ENCODE measurements around the gene P4HA1.

The P4HA1 gene

GRCh38 chr10:73054286-73054685, 42.4 kb downstream of the P4HA1 start:
- CTCF ChIA-PET: no interaction called here
- DNase-seq (ENCODE audit: low spot score): no peak
- no peak for TF ChIP-seq CTCF (conservative IDR thresholded peaks at IDR 0.05; ENCODE audit: low read depth)
- no peak overlapping the region for H3K27ac ChIP-seq
- POLR2A ChIA-PET (ENCODE audit: low non-redundant PET): no interaction called here

GRCh38 chr10:73053275-73053674, 43.4 kb downstream of the P4HA1 start:
- DNase-seq (ENCODE audit: low spot score): no peak
- POLR2A ChIA-PET (ENCODE audit: low non-redundant PET): no interaction called here
- CTCF ChIA-PET: no interaction called here
- H3K27ac ChIP-seq: no peak overlapping the region
- no peak for TF ChIP-seq CTCF (conservative IDR thresholded peaks at IDR 0.05; ENCODE audit: low read depth)

GRCh38 chr10:73044378-73045285, 52.0 kb downstream of the P4HA1 start:
- H3K27ac ChIP-seq: no peak overlapping the region
- peak; percentile 72 for DNase-seq (ENCODE audit: low spot score)
- ChIA-PET POLR2A (ENCODE audit: low non-redundant PET) (no interaction called here), CTCF (interaction anchor here (0.6 kb wide), 2 partner anchors 127 to 784 kb away, joined by 3 to 5 read pairs; no protein-coding TSS in a partner anchor)
- no peak for TF ChIP-seq CTCF (conservative IDR thresholded peaks at IDR 0.05; ENCODE audit: low read depth)

- no peak for DNase-seq (ENCODE audit: low spot score)
- no peak for TF ChIP-seq CTCF (conservative IDR thresholded peaks at IDR 0.05; ENCODE audit: low read depth)
- H3K27ac ChIP-seq: no peak overlapping the region
- ChIA-PET POLR2A (ENCODE audit: low non-redundant PET) (no interaction called here), CTCF (interaction anchor here (0.6 kb wide), 1 partner anchor 784 kb away, joined by 5 read pairs; no protein-coding TSS in a partner anchor)
Observed at GRCh38 chr10:73043766-73044377, 52.8 kb downstream of the P4HA1 start.

- POLR2A ChIA-PET (ENCODE audit: low non-redundant PET): no interaction called here
- no peak for DNase-seq (ENCODE audit: low spot score)
- no peak overlapping the region for H3K27ac ChIP-seq
- CTCF ChIA-PET: no interaction called here
- no peak for TF ChIP-seq CTCF (conservative IDR thresholded peaks at IDR 0.05; ENCODE audit: low read depth)
Observed at GRCh38 chr10:73043319-73043718, 53.3 kb downstream of the P4HA1 start.

- ChIA-PET CTCF (interaction anchor here (0.8 kb wide), 1 partner anchor 128 kb away, joined by 4 read pairs; no protein-coding TSS in a partner anchor), POLR2A (ENCODE audit: low non-redundant PET) (no interaction called here)
- TF ChIP-seq CTCF (conservative IDR thresholded peaks at IDR 0.05; ENCODE audit: low read depth): no peak
Observed at GRCh38 chr10:73042130-73042529, 54.5 kb downstream of the P4HA1 start.

More at GRCh38 chr10:73042130-73042529, 54.5 kb downstream of the P4HA1 start:
- H3K27ac ChIP-seq: no peak overlapping the region
- DNase-seq (ENCODE audit: low spot score): no peak

All from RWPE1 (cell line).